SU-DHL-6 (cell line): ENCODE results near the gene CEP295NL.

Experiments used
- H2AFZ ChIP-seq: fragments of 200-600 bp; sonication (generic); 2 replicates; pipeline ENCODE4 v1.6.1; 2014; ENCODE audit warnings: low read depth, mild to moderate bottlenecking, moderate library complexity, mixed read lengths, antibody characterized with exemption, low read length; ENCODE audit not compliant: severe bottlenecking
- H3F3A ChIP-seq: fragments of 200-600 bp; shearing (Covaris generic); 2 replicates; pipeline ENCODE4 v1.6.0; 2016; ENCODE audit warnings: antibody characterized with exemption, mild to moderate bottlenecking; ENCODE audit not compliant: insufficient read depth
- H3K27ac ChIP-seq: fragments of 200-600 bp; sonication (generic); 2 replicates; pipeline ENCODE4 v1.5.1; 2016; ENCODE audit warnings: low read depth, mild to moderate bottlenecking, low read length, moderate library complexity, mixed read lengths
- H3K27me3 ChIP-seq: fragments of 200-600 bp; sonication (generic), shearing (Covaris generic); 2 replicates; pipeline ENCODE4 v1.6.0; 2014; ENCODE audit warnings: mild to moderate bottlenecking, low read length
- H3K36me3 ChIP-seq: fragments of 200-600 bp; sonication (generic); 2 replicates; pipeline ENCODE4 v1.6.1; 2014; ENCODE audit warnings: mild to moderate bottlenecking, low read length, mixed read lengths
- H3K4me2 ChIP-seq: fragments of 300-600, 200-600 bp; shearing (Covaris generic), sonication (generic); 2 replicates; pipeline ENCODE4 v1.6.0; 2014; ENCODE audit warnings: low read length, low read depth, mild to moderate bottlenecking; ENCODE audit not compliant: poor library complexity, severe bottlenecking
- H3K4me3 ChIP-seq: fragments of 200-600 bp; sonication (generic); 2 replicates; pipeline ENCODE4 v1.5.1; 2014; ENCODE audit warnings: antibody characterized with exemption, low read length, mild to moderate bottlenecking, mixed read lengths; ENCODE audit not compliant: insufficient read depth, poor library complexity, severe bottlenecking
- H3K79me2 ChIP-seq: fragments of 200-600 bp; sonication (generic); 2 replicates; pipeline ENCODE4 v1.6.1; 2014; ENCODE audit warnings: mild to moderate bottlenecking, low read length, moderate library complexity; ENCODE audit not compliant: insufficient read depth
- H3K9ac ChIP-seq: fragments of 200-600 bp; sonication (generic); 2 replicates; pipeline ENCODE4 v1.7.0; 2014; ENCODE audit warnings: mild to moderate bottlenecking, low read length
- H3K9me2 ChIP-seq: fragments of 200-600 bp; sonication (generic); replicated peaks from 2 replicates; pipeline ENCODE4 v1.6.1; 2014; ENCODE audit warnings: low read length; ENCODE audit not compliant: insufficient read depth
- H3K9me3 ChIP-seq: fragments of 200-600 bp; sonication (generic); 2 replicates; pipeline ENCODE4 v1.6.1; 2014; ENCODE audit warnings: low read length, mixed read lengths; ENCODE audit not compliant: insufficient read depth
- H4K20me1 ChIP-seq: fragments of 200-600 bp; sonication (generic); 2 replicates; pipeline ENCODE4 v1.6.1; 2014; ENCODE audit warnings: low read depth, mild to moderate bottlenecking, antibody characterized with exemption, low read length, moderate library complexity, mixed read lengths
- EZH2phosphoT487 ChIP-seq: fragments of 200-600 bp; sonication (generic), shearing (Covaris generic); conservative IDR thresholded peaks from 2 replicates; pipeline ENCODE4 v1.6.1; 2018; ENCODE audit warnings: mild to moderate bottlenecking, antibody characterized with exemption, low read length, moderate library complexity, mixed read lengths
- TF ChIP-seq, protein P1 (sequence below): fragments of 200-600 bp; sonication (generic); IDR thresholded peaks from one replicate; pipeline ENCODE4 v1.5.1; 2017; ENCODE audit warnings: antibody characterized with exemption, mild to moderate bottlenecking, low read length, moderate library complexity; ENCODE audit not compliant: insufficient read depth, poor library complexity, severe bottlenecking

Gene CEP295NL

GRCh38 chr17:78899361-78900260 is 3.4 kb downstream of the CEP295NL start:
- Histone ChIP-seq H3K79me2 (no peaks in the 10 kb centered on the region), H3F3A (no peaks in the 10 kb centered on the region), H3K4me2 (no peak overlapping the region), H3K9me3 (no peaks in the 10 kb centered on the region), H3K9ac (no peak overlapping the region), H3K4me3 (no peak overlapping the region), H3K9me2 (no peaks in the 10 kb centered on the region), H3K36me3 (no peaks in the 10 kb centered on the region), H3K27me3 (no peaks in the 10 kb centered on the region), H3K27ac (no peak overlapping the region), H2AFZ (no peak overlapping the region), H4K20me1 (no peaks in the 10 kb centered on the region)
- no peak for TF ChIP-seq EZH2phosphoT487
- TF ChIP-seq, protein P1, sequence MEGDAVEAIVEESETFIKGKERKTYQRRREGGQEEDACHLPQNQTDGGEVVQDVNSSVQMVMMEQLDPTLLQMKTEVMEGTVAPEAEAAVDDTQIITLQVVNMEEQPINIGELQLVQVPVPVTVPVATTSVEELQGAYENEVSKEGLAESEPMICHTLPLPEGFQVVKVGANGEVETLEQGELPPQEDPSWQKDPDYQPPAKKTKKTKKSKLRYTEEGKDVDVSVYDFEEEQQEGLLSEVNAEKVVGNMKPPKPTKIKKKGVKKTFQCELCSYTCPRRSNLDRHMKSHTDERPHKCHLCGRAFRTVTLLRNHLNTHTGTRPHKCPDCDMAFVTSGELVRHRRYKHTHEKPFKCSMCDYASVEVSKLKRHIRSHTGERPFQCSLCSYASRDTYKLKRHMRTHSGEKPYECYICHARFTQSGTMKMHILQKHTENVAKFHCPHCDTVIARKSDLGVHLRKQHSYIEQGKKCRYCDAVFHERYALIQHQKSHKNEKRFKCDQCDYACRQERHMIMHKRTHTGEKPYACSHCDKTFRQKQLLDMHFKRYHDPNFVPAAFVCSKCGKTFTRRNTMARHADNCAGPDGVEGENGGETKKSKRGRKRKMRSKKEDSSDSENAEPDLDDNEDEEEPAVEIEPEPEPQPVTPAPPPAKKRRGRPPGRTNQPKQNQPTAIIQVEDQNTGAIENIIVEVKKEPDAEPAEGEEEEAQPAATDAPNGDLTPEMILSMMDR, result no peak

GRCh38 chr17:78898947-78899346 is 4.1 kb downstream of the CEP295NL start:
- no peaks in the 10 kb centered on the region for H3F3A ChIP-seq
- no peak overlapping the region for H2AFZ ChIP-seq
- no peaks in the 10 kb centered on the region for H4K20me1 ChIP-seq
- no peaks in the 10 kb centered on the region for H3K27me3 ChIP-seq
- TF ChIP-seq, protein P1, result no peak
- no peaks in the 10 kb centered on the region for H3K79me2 ChIP-seq
- H3K9me2 ChIP-seq, result no peaks in the 10 kb centered on the region
- no peaks in the 10 kb centered on the region for H3K9me3 ChIP-seq
- H3K4me3 ChIP-seq, result no peak overlapping the region
- H3K27ac ChIP-seq, result no peak overlapping the region
- no peaks in the 10 kb centered on the region for H3K36me3 ChIP-seq
- H3K9ac ChIP-seq, result no peak overlapping the region
- H3K4me2 ChIP-seq, result no peak overlapping the region

- Histone ChIP-seq H3K27me3 (no peaks in the 10 kb centered on the region), H4K20me1 (no peaks in the 10 kb centered on the region), H3K9me2 (no peaks in the 10 kb centered on the region), H3F3A (no peaks in the 10 kb centered on the region), H3K27ac (no peak overlapping the region), H2AFZ (no peak overlapping the region), H3K4me3 (no peak overlapping the region), H3K4me2 (no peak overlapping the region), H3K9me3 (no peaks in the 10 kb centered on the region), H3K9ac (no peak overlapping the region), H3K36me3 (no peaks in the 10 kb centered on the region), H3K79me2 (no peaks in the 10 kb centered on the region)
- TF ChIP-seq, protein P1, result no peak
- no peak for TF ChIP-seq EZH2phosphoT487
These were observed 4.7 kb downstream of the CEP295NL start for GRCh38 chr17:78898075-78898836.
